Smooth muscle cell (in vitro differentiated cells): ENCODE results near the gene PTPRD. TPM values are rescaled to one million over a fixed set of nuclear protein-coding genes. Genes with fewer than 3 reads are reported as not detected.

Source experiments
- DNase-seq: peaks from one replicate; lab custom pipeline; 2025; ENCODE audit not compliant: unreplicated experiment; lab: John Stamatoyannopoulos, UW
- H2AFZ ChIP-seq: fragments of 200-600 bp; sonication (generic); 2 replicates; pipeline ENCODE4 v1.6.0; 2016; ENCODE audit warnings: antibody characterized with exemption, low read depth, mild to moderate bottlenecking
- H3F3A ChIP-seq: fragments of 200-600 bp; sonication (generic); 2 replicates; pipeline ENCODE4 v1.6.0; 2017; ENCODE audit warnings: antibody characterized with exemption, low read depth
- H3K27ac ChIP-seq: fragments of 200-600 bp; sonication (generic); 2 replicates; pipeline ENCODE4 v1.5.1; 2016; ENCODE audit warnings: low read depth, mild to moderate bottlenecking
- H3K27me3 ChIP-seq: fragments of 200-600 bp; sonication (generic); 2 replicates; pipeline ENCODE4 v1.6.1; 2016; ENCODE audit warnings: low read depth, mild to moderate bottlenecking
- H3K36me3 ChIP-seq: fragments of 200-600 bp; sonication (generic); 2 replicates; pipeline ENCODE4 v1.5.1; 2016; ENCODE audit warnings: low read depth
- H3K4me1 ChIP-seq: fragments of 200-600 bp; sonication (generic); 2 replicates; pipeline ENCODE4 v1.5.1; 2016; ENCODE audit warnings: low read depth
- H3K4me2 ChIP-seq: fragments of 200-600 bp; sonication (generic); 2 replicates; pipeline ENCODE4 v1.6.0; 2016; ENCODE audit warnings: mild to moderate bottlenecking
- H3K4me3 ChIP-seq: fragments of 200-600 bp; sonication (generic); 2 replicates; pipeline ENCODE4 v1.5.1; 2016; ENCODE audit warnings: mild to moderate bottlenecking
- H3K79me2 ChIP-seq: fragments of 200-600 bp; sonication (generic); 2 replicates; pipeline ENCODE4 v1.6.0; 2016; ENCODE audit warnings: low read depth, mild to moderate bottlenecking
- H3K9ac ChIP-seq: fragments of 200-600 bp; sonication (generic); 2 replicates; pipeline ENCODE4 v1.6.0; 2016; ENCODE audit warnings: low read depth
- H3K9me3 ChIP-seq: fragments of 200-600 bp; sonication (generic); replicated peaks from 2 replicates; pipeline ENCODE4 v1.5.1; 2016; ENCODE audit warnings: low read depth
- H4K20me1 ChIP-seq: fragments of 200-600 bp; sonication (generic); 2 replicates; pipeline ENCODE4 v1.6.0; 2016; ENCODE audit warnings: low read depth
- CTCF ChIP-seq: fragments of 200-600 bp; sonication (generic); IDR thresholded peaks from 2 replicates; pipeline ENCODE4 v1.5.1; 2017; ENCODE audit warnings: borderline replicate concordance, mild to moderate bottlenecking, antibody characterized with exemption; ENCODE audit not compliant: insufficient read depth, poor library complexity, severe bottlenecking
- WGBS: methylation state at CpG from one replicate; pipeline ENCODE4 v1.1.7; 2016; ENCODE audit warnings: low lambda C conversion rate; 5-methylcytosine and 5-hydroxymethylcytosine counted together
- polyA plus RNA-seq: library from polyadenylated mRNA; unstranded; fragments of >200 nt; fragmentation: Nextera tagmentation; extraction: Ambion mirVana; gene quantifications from 2 replicates; pipeline ENCODE4 v1.2.1, GENCODE V29; 2016
- total RNA-seq: library from RNA; depleted of rRNA; stranded (reverse); fragments of >200 nt; gene quantifications from 2 replicates; pipeline ENCODE4 v1.2.3, GENCODE V29; 2014

PTPRD gene
- total and polyA plus RNA-seq, 2 experiments from 2014 or later, result 6.5 to 61.0 TPM

- Histone ChIP-seq H3K4me2 (no peak overlapping the region), H3K27me3 (no peaks in the 10 kb centered on the region), H3K9me3 (no peaks in the 10 kb centered on the region), H3K9ac (no peak overlapping the region), H3K4me1 (no peaks in the 10 kb centered on the region), H2AFZ (no peak overlapping the region), H4K20me1 (no peaks in the 10 kb centered on the region), H3K79me2 (no peaks in the 10 kb centered on the region), H3K4me3 (no peak overlapping the region), H3F3A (no peaks in the 10 kb centered on the region), H3K36me3 (no peaks in the 10 kb centered on the region), H3K27ac (no peak overlapping the region)
- TF ChIP-seq CTCF, result no peak
- DNase-seq, result no peak
Measured at GRCh38 chr9:8437876-8438275, 2174.9 kb downstream of the PTPRD start.

GRCh38 chr9:8437259-8437658 lies 2175.5 kb downstream of the PTPRD start:
- H3K27me3 ChIP-seq, result no peaks in the 10 kb centered on the region
- WGBS, result 78% methylated on average over 4 of the region's 4 CpGs

GRCh38 chr9:8436786-8437185 lies 2176.0 kb downstream of the PTPRD start:
- DNase-seq, result no peak

More at GRCh38 chr9:8437259-8437658, 2175.5 kb downstream of the PTPRD start:
- Histone ChIP-seq H3K4me3 (no peak overlapping the region), H3K4me2 (no peak overlapping the region), H3K4me1 (no peaks in the 10 kb centered on the region), H3K9ac (no peak overlapping the region), H3F3A (no peaks in the 10 kb centered on the region), H3K79me2 (no peaks in the 10 kb centered on the region), H3K9me3 (no peaks in the 10 kb centered on the region), H3K27ac (no peak overlapping the region), H4K20me1 (no peaks in the 10 kb centered on the region), H2AFZ (no peak overlapping the region), H3K36me3 (no peaks in the 10 kb centered on the region)
- no peak for DNase-seq
- TF ChIP-seq CTCF, result no peak

More at GRCh38 chr9:8436786-8437185, 2176.0 kb downstream of the PTPRD start:
- Histone ChIP-seq H2AFZ (no peak overlapping the region), H3K4me1 (no peaks in the 10 kb centered on the region), H3K27ac (no peak overlapping the region), H3K4me3 (no peak overlapping the region), H3K4me2 (no peak overlapping the region), H3K27me3 (no peaks in the 10 kb centered on the region), H3F3A (no peaks in the 10 kb centered on the region), H3K79me2 (no peaks in the 10 kb centered on the region), H3K9me3 (no peaks in the 10 kb centered on the region), H4K20me1 (no peaks in the 10 kb centered on the region), H3K9ac (no peak overlapping the region), H3K36me3 (no peaks in the 10 kb centered on the region)
- WGBS, result 100% methylated on average over 1 of the region's 1 CpG
- TF ChIP-seq CTCF, result no peak
